HG02623 (cell line): Measurements from ENCODE around the gene POU2F3.
"Not testable (repeated sequence)": the region's sequence is repeated elsewhere in the genome, so short reads cannot be mapped to it uniquely, and the experiment has no call there.

Experiments used
- ATAC-seq: cut with Tn5 transposase; IDR thresholded peaks from one replicate; pipeline ENCODE4 v1.9.1; 2021; ENCODE audit warnings: moderate library complexity; ENCODE audit not compliant: unreplicated experiment

The POU2F3 gene

GRCh38 chr11:120249279-120250262 lies 9.6 kb downstream of the POU2F3 start:
- peak; percentile 7 for ATAC-seq

GRCh38 chr11:120253377-120253776 lies 13.4 kb downstream of the POU2F3 start:
- not testable (repeated sequence) for ATAC-seq

GRCh38 chr11:120254788-120255518 lies 15.0 kb downstream of the POU2F3 start:
- ATAC-seq: peak; percentile 50

GRCh38 chr11:120255519-120255866 lies 15.6 kb downstream of the POU2F3 start:
- ATAC-seq: no peak

- ATAC-seq: no peak
Measured at GRCh38 chr11:120256178-120256577, 16.2 kb downstream of the POU2F3 start.

- no peak for ATAC-seq
Measured at GRCh38 chr11:120256779-120257178, 16.8 kb downstream of the POU2F3 start.

- no peak for ATAC-seq
Measured at GRCh38 chr11:120257346-120257745, 17.4 kb downstream of the POU2F3 start.

- no peak for ATAC-seq
Measured at GRCh38 chr11:120258661-120259060, 18.7 kb downstream of the POU2F3 start.

GRCh38 chr11:120259241-120259640 lies 19.3 kb downstream of the POU2F3 start:
- no peak for ATAC-seq

GRCh38 chr11:120259988-120260565 lies 20.1 kb downstream of the POU2F3 start:
- no peak for ATAC-seq

GRCh38 chr11:120260616-120261015 lies 20.7 kb downstream of the POU2F3 start:
- no peak for ATAC-seq

GRCh38 chr11:120261321-120261720 lies 21.4 kb downstream of the POU2F3 start:
- ATAC-seq: no peak

- no peak for ATAC-seq
Measured at GRCh38 chr11:120261931-120262330, 22.0 kb downstream of the POU2F3 start.

GRCh38 chr11:120267319-120267718 lies 27.4 kb downstream of the POU2F3 start:
- no peak for ATAC-seq

GRCh38 chr11:120268686-120269085 lies 28.7 kb downstream of the POU2F3 start:
- no peak for ATAC-seq

GRCh38 chr11:120270386-120270785 lies 30.4 kb downstream of the POU2F3 start:
- ATAC-seq: no peak

GRCh38 chr11:120271672-120272071 lies 31.7 kb downstream of the POU2F3 start:
- ATAC-seq: no peak

- no peak for ATAC-seq
Measured at GRCh38 chr11:120272303-120272702, 32.4 kb downstream of the POU2F3 start.

- no peak for ATAC-seq
Measured at GRCh38 chr11:120273432-120273831, 33.5 kb downstream of the POU2F3 start.

GRCh38 chr11:120273956-120274355 lies 34.0 kb downstream of the POU2F3 start:
- ATAC-seq: not testable (repeated sequence)

- ATAC-seq: no peak
Measured at GRCh38 chr11:120279502-120279901, 39.6 kb downstream of the POU2F3 start.
